ENCODE data around the gene GSTM3. TPM values are rescaled to one million over a fixed set of nuclear protein-coding genes. Genes with fewer than 3 reads are reported as not detected.

Gene GSTM3
- total and polyA plus RNA-seq, 9 of the 15 experiments (the other 6 are each of a cell fraction or from before 2014, with no cell fraction given): 3.9 to 24.5 (median 9.4) TPM

- TF ChIP-seq MGA (IDR thresholded peaks at IDR 0.05) (no peak), PTBP1 (IDR thresholded peaks at IDR 0.05; ENCODE audit: low read depth, low read length) (no peak), EP400 (IDR thresholded peaks at IDR 0.05) (no peak), ZNF174 (CRISPR knock-in tag; IDR thresholded peaks at IDR 0.05) (no peak), E2F1 (CRISPR knock-in tag; IDR thresholded peaks at IDR 0.05) (no peak), ZNF518B (CRISPR knock-in tag; IDR thresholded peaks at IDR 0.05) (no peak), TOE1 (IDR thresholded peaks at IDR 0.05; ENCODE audit: borderline replicate concordance) (no peak), TOE1 (CRISPR knock-in tag; IDR thresholded peaks at IDR 0.05; ENCODE audit: borderline replicate concordance, low read depth) (no peak), SMAD4 (CRISPR knock-in tag; conservative IDR thresholded peaks at IDR 0.05) (no peak), GABPB2 (CRISPR knock-in tag; conservative IDR thresholded peaks at IDR 0.05) (no peak)
These were observed 10.2 kb downstream of the GSTM3 start (continued) for GRCh38 chr1:109730666-109731065.
